Endodermal cell (in vitro differentiated cells): Measurements from ENCODE around the gene ALKBH4. TPM values are rescaled to one million over a fixed set of nuclear protein-coding genes. Genes with fewer than 3 reads are reported as not detected.

Experiments used
- DNase-seq: peaks from one replicate; pipeline ENCODE4 v3.0.0-alpha.2; 2017
- H3K27ac ChIP-seq: 2 replicates; pipeline ENCODE4 v1.5.1; 2013; ENCODE audit warnings: mild to moderate bottlenecking, low read depth, low read length, moderate library complexity
- H3K27me3 ChIP-seq: 2 replicates; pipeline ENCODE4 v1.6.1; 2013; ENCODE audit warnings: mild to moderate bottlenecking, low read length, moderate library complexity; ENCODE audit not compliant: insufficient read depth, control insufficient read depth, poor library complexity, severe bottlenecking
- H3K36me3 ChIP-seq: 2 replicates; pipeline ENCODE4 v1.7.0; 2013; ENCODE audit warnings: mild to moderate bottlenecking, low read length, moderate library complexity; ENCODE audit not compliant: control insufficient read depth, insufficient read depth
- H3K4me1 ChIP-seq: one replicate; pipeline ENCODE4 v1.7.0; 2013; ENCODE audit warnings: low read length; ENCODE audit not compliant: control insufficient read depth, insufficient read depth
- H3K4me3 ChIP-seq: 2 replicates; pipeline ENCODE4 v1.5.1; 2013; ENCODE audit warnings: mild to moderate bottlenecking, low read length, moderate library complexity
- H3K9ac ChIP-seq: 2 replicates; pipeline ENCODE4 v1.6.1; 2013; ENCODE audit warnings: mild to moderate bottlenecking, low read length, moderate library complexity; ENCODE audit not compliant: poor library complexity, severe bottlenecking; ENCODE audit errors: extremely low read depth
- H3K9me3 ChIP-seq: 2 replicates; pipeline ENCODE4 v1.6.1; 2013; ENCODE audit warnings: mild to moderate bottlenecking, low read length, moderate library complexity; ENCODE audit not compliant: control insufficient read depth
- H3K27ac Mint-ChIP-seq: 2 replicates; pipeline ENCODE4 v1.8.0; 2020; ENCODE audit warnings: mixed read lengths
- H3K27me3 Mint-ChIP-seq: 2 replicates; pipeline ENCODE4 v1.8.0; 2021; ENCODE audit warnings: mild to moderate bottlenecking, mixed read lengths; ENCODE audit not compliant: insufficient read depth
- H3K36me3 Mint-ChIP-seq: 2 replicates; pipeline ENCODE4 v1.8.0; 2020; ENCODE audit warnings: low read depth, mixed read lengths
- H3K4me1 Mint-ChIP-seq: 2 replicates; pipeline ENCODE4 v1.8.0; 2020; ENCODE audit warnings: mixed read lengths
- H3K4me3 Mint-ChIP-seq: 2 replicates; pipeline ENCODE4 v1.8.0; 2020; ENCODE audit warnings: mild to moderate bottlenecking, moderate library complexity, mixed read lengths
- H3K9me3 Mint-ChIP-seq: 2 replicates; pipeline ENCODE4 v1.8.0; 2020; ENCODE audit warnings: mild to moderate bottlenecking, mixed read lengths
- WGBS, 2 experiments: methylation state at CpG; one replicate each; pipeline versions ENCODE4 v1.1.5 to v1.1.7; 2013; ENCODE audit warnings: missing lambda C conversion rate in 2 of 2, mixed read lengths in 1 of 2; ENCODE audit not compliant: insufficient coverage in 1 of 2, insufficient read length in 1 of 2; 5-methylcytosine and 5-hydroxymethylcytosine counted together
- total RNA-seq, 2 donors: library from RNA; stranded (reverse); fragmentation: NEBNext Ultra II Directional in 1 of 2; extraction: Animal tissue kit (Norgen Biotek cat#: 25700) in 1 of 2; gene quantifications; 2 replicates in 1 of 2; 3 replicates in 1 of 2; pipeline ENCODE4 v1.2.1, GENCODE V29; 2021
- TF ChIP-seq, protein P1 (sequence below): fragments of 200-600 bp; sonication (generic); conservative IDR thresholded peaks from 2 replicates; pipeline ENCODE4 v1.5.0; 2021; ENCODE audit warnings: antibody characterized with exemption, mild to moderate bottlenecking

Gene ALKBH4
- total RNA-seq, 2 donors from 2014 or later: 16.2 to 17.2 TPM

DNA sequence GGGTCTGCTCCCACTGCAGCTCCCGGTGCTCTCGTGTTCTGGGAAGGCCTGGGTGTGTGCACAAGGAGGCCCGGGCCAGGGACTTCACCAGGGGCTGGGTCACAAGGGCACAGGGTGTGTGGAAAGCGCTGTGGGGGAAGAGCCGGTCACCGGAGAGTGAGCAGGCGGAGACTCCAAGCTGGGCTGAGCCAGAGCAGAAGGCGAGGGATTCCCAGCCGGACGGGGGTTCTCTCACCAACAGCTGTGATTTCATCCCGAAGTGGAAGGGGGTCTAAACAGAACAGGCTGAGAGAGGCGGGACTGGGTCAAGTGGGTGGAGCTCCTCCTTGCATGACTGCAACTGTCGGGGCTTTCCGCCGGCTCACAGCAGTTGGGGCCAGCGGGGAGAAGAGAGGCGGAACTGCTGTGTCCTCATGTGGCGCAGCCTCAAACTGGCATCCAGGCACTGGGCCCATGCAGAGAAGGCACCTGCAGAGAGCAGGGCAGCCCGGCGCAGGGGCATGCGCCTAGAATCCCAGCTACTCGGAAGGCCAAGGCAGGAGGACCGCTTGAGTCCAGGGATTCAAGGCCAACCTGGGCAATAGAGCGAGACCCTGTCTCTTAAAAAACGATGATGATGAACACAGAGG is 38.9 kb downstream of the ALKBH4 start:
- Histone ChIP-seq H3K27me3 (no peaks in the 10 kb centered on the region), H3K4me3 (no peak overlapping the region), H3K4me1 (no peaks in the 10 kb centered on the region), H3K9ac (no peak overlapping the region), H3K9me3 (no peaks in the 10 kb centered on the region), H3K27ac (no peak overlapping the region), H3K36me3 (peaks cover 17% of the 10 kb centered on the region)
- DNase-seq: peak; percentile 59
- TF ChIP-seq, protein P1, sequence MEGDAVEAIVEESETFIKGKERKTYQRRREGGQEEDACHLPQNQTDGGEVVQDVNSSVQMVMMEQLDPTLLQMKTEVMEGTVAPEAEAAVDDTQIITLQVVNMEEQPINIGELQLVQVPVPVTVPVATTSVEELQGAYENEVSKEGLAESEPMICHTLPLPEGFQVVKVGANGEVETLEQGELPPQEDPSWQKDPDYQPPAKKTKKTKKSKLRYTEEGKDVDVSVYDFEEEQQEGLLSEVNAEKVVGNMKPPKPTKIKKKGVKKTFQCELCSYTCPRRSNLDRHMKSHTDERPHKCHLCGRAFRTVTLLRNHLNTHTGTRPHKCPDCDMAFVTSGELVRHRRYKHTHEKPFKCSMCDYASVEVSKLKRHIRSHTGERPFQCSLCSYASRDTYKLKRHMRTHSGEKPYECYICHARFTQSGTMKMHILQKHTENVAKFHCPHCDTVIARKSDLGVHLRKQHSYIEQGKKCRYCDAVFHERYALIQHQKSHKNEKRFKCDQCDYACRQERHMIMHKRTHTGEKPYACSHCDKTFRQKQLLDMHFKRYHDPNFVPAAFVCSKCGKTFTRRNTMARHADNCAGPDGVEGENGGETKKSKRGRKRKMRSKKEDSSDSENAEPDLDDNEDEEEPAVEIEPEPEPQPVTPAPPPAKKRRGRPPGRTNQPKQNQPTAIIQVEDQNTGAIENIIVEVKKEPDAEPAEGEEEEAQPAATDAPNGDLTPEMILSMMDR: no peak
- 85 to 90% methylated on average over 18 to 25 of the region's 25 CpGs for WGBS, 2 experiments
- Mint-ChIP-seq H3K36me3 (peaks cover 44% of the 10 kb centered on the region), H3K4me1 (peaks cover 4% of the 10 kb centered on the region), H3K27ac (no peak overlapping the region), H3K4me3 (no peak overlapping the region), H3K27me3 (no peaks in the 10 kb centered on the region), H3K9me3 (no peaks in the 10 kb centered on the region)

DNA sequence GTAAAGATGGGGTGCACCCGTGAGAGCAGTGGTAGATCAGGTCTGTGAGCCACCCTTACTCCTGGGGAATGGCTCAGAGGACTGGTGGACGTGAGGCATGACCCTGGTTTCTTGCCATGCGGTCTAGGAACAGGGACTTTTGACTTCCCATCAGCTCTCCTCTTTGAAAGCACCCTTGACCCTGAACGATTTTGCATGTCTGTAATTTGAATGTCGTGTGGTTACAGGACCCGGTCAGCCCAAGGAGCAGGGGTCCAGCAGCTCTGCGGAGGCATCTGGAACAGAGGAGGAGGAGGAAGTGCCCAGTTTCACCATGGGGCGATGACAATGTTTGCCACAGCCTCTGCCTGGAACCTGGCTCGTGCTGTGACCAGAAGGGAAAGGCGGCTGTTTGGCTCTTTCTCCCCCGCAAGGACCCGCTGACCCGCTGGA is 39.9 kb downstream of the ALKBH4 start:
- peak overlapping the region; percentile 54 for H3K27ac Mint-ChIP-seq
- no peaks in the 10 kb centered on the region for H3K27me3 Mint-ChIP-seq
- TF ChIP-seq, protein P1: no peak
- no peak overlapping the region for H3K4me3 Mint-ChIP-seq
- H3K4me1 Mint-ChIP-seq: peaks cover 9% of the 10 kb centered on the region
- Histone ChIP-seq H3K9me3 (no peaks in the 10 kb centered on the region), H3K36me3 (peaks cover 26% of the 10 kb centered on the region), H3K4me1 (peaks cover 3% of the 10 kb centered on the region), H3K9ac (no peak overlapping the region), H3K27ac (no peak overlapping the region), H3K27me3 (no peaks in the 10 kb centered on the region), H3K4me3 (no peak overlapping the region)
- DNase-seq: no peak
- H3K9me3 Mint-ChIP-seq: no peaks in the 10 kb centered on the region
- WGBS, 2 experiments: 92 to 98% methylated on average over 9 to 13 of the region's 13 CpGs
- peaks cover 53% of the 10 kb centered on the region for H3K36me3 Mint-ChIP-seq

GRCh38 chr7:102424129-102424551 is 40.5 kb downstream of the ALKBH4 start:
- Mint-ChIP-seq H3K4me1 (peaks cover 9% of the 10 kb centered on the region), H3K27ac (peak overlapping the region; percentile 67), H3K9me3 (no peaks in the 10 kb centered on the region), H3K27me3 (no peaks in the 10 kb centered on the region), H3K4me3 (no peak overlapping the region), H3K36me3 (peaks cover 58% of the 10 kb centered on the region)
- peaks cover 26% of the 10 kb centered on the region for H3K36me3 ChIP-seq
- peak; percentile 65 for DNase-seq
- no peaks in the 10 kb centered on the region for H3K27me3 ChIP-seq
- TF ChIP-seq, protein P1: no peak
- H3K9me3 ChIP-seq: no peaks in the 10 kb centered on the region
- H3K27ac ChIP-seq: peak overlapping the region; percentile 61
- H3K4me1 ChIP-seq: peaks cover 3% of the 10 kb centered on the region
- WGBS, 2 experiments: 71 to 82% methylated on average over 9 to 12 of the region's 12 CpGs
- H3K9ac ChIP-seq: no peak overlapping the region
- H3K4me3 ChIP-seq: no peak overlapping the region
